ENCODE measurements around the gene OSBPL10.
"Not testable (repeated sequence)": the region's sequence is repeated elsewhere in the genome, so short reads cannot be mapped to it uniquely, and the experiment has no call there.

The OSBPL10 gene

DNA sequence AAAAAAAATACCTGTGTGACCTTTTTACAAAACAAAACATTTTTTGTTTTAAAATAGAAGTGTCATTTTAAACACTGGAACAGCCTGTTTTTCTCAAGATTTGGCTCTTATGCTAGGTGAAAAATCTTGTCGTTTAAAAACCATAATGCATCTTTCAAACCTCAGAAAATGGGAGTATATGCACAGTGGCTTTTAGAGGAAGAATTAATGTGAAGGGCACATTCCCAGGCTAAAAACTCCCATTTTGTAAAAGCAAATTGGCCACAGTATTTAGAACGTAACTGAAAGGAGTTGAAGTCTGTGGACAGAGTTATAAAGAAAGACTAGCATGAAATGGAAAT lies 190.0 kb downstream of the OSBPL10 start:
- TF ChIP-seq BHLHE40 (IDR thresholded peaks at IDR 0.05; ENCODE audit: borderline replicate concordance) = no peak
- no peak for TF ChIP-seq LEF1 (IDR thresholded peaks at IDR 0.05; ENCODE audit: borderline replicate concordance)
- TF ChIP-seq ARNT (IDR thresholded peaks at IDR 0.05) = no peak
- no peak for TF ChIP-seq FOXA1 (IDR thresholded peaks at IDR 0.05)
- TF ChIP-seq ELF4 (IDR thresholded peaks at IDR 0.05) = no peak
- TF ChIP-seq TARDBP (IDR thresholded peaks at IDR 0.05) = no peak
- no peak for TF ChIP-seq L3MBTL2 (conservative IDR thresholded peaks at IDR 0.05)
- no peak for TF ChIP-seq HDGF (IDR thresholded peaks at IDR 0.05; ENCODE audit: borderline replicate concordance)
- TF ChIP-seq, protein P1, sequence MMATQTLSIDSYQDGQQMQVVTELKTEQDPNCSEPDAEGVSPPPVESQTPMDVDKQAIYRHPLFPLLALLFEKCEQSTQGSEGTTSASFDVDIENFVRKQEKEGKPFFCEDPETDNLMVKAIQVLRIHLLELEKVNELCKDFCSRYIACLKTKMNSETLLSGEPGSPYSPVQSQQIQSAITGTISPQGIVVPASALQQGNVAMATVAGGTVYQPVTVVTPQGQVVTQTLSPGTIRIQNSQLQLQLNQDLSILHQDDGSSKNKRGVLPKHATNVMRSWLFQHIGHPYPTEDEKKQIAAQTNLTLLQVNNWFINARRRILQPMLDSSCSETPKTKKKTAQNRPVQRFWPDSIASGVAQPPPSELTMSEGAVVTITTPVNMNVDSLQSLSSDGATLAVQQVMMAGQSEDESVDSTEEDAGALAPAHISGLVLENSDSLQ (IDR thresholded peaks at IDR 0.05) = no peak
- TF ChIP-seq ZNF384 (IDR thresholded peaks at IDR 0.05) = no peak
- CTCF ChIA-PET = no interaction called here

DNA sequence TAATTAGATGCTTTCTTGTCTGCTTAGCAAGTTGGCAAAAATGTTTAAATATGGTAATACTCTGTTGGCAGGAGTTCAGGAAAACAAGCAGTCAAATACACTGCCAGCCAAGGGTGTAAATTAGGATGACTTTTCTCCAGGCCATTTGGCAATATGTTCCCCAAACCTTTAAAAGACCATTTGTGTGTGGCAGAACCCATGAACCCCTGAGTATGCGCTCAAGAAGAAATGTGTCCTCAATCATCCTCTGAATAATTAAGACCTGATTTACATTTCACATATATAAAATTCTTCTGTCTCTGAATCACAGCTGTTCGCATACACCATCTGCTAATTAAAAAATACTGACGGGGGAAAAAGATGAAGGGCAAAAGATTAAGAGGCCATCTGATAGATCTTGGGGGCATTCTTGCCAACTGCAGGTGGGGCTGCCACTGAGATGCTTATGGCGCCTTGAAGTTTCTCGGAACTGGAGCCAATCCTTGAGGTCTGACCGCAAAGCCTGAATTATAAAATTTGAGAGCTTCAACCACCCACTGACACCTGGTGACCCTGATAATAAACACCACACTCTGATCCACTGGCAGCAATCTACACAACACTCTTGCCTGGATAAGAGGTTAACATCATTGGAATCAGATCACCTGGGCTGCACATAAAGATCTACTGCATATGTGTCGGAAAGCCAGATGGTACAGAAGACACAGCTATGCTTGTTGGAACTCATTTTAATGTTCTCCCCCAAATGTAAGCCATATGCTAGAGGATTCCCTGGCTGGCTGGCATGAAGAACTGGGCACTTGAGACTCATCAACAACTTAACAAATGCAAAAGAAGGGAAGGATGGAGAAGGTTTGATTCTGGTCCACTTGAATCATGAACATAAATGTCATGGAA lies 190.6 kb downstream of the OSBPL10 start:
- TF ChIP-seq, protein P1 (IDR thresholded peaks at IDR 0.05) = no peak
- no peak for TF ChIP-seq L3MBTL2 (conservative IDR thresholded peaks at IDR 0.05)
- TF ChIP-seq ARNT (IDR thresholded peaks at IDR 0.05) = no peak
- no peak for TF ChIP-seq CTBP1 (IDR thresholded peaks at IDR 0.05; ENCODE audit: borderline replicate concordance)
- no peak for TF ChIP-seq SP1 (IDR thresholded peaks at IDR 0.05)
- TF ChIP-seq FOXM1 (IDR thresholded peaks at IDR 0.05; ENCODE audit: borderline replicate concordance) = no peak
- ChIA-PET POLR2A (no interaction called here), CTCF (no interaction called here)
- DNase-seq (ENCODE audit: extremely low spot score) = no peak

More for the DNA sequence above, 190.0 kb downstream of the OSBPL10 start:
- POLR2A ChIA-PET = no interaction called here
- no peak for DNase-seq (ENCODE audit: extremely low spot score)

DNA sequence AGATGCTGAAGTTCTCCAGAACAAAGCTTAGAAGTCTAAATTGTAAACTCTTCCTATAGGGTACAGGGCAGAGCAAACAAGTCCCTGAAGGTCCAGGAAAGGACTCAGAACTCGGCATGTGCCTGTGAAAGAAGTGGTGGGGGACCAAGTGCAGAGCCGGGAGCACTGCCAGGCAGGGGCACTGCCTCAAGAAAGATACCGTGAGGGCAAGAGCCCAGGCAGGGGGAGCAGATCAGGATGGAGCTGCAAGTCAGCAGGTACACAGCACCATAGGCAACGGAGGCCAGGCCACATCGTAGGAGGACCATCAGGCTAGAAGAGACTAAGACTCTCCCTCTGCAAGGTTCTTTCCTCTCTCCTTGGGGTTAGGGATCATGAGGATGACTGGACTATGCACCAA lies 191.6 kb downstream of the OSBPL10 start:
- ChIA-PET POLR2A (no interaction called here), CTCF (no interaction called here)
- no peak for DNase-seq (ENCODE audit: extremely low spot score)
- no peak for TF ChIP-seq LEF1 (IDR thresholded peaks at IDR 0.05; ENCODE audit: borderline replicate concordance)
- TF ChIP-seq FOXM1 (IDR thresholded peaks at IDR 0.05; ENCODE audit: borderline replicate concordance) = no peak
- TF ChIP-seq SUZ12 (IDR thresholded peaks at IDR 0.05) = no peak
- TF ChIP-seq SP1 (IDR thresholded peaks at IDR 0.05) = no peak
- TF ChIP-seq ZNF384 (IDR thresholded peaks at IDR 0.05) = no peak
- no peak for TF ChIP-seq ARNT (IDR thresholded peaks at IDR 0.05)
- TF ChIP-seq BHLHE40 (IDR thresholded peaks at IDR 0.05; ENCODE audit: borderline replicate concordance) = no peak
- TF ChIP-seq, protein P1 (IDR thresholded peaks at IDR 0.05) = no peak
- no peak for TF ChIP-seq TARDBP (IDR thresholded peaks at IDR 0.05)
- TF ChIP-seq L3MBTL2 (conservative IDR thresholded peaks at IDR 0.05) = no peak
- TF ChIP-seq CTBP1 (IDR thresholded peaks at IDR 0.05; ENCODE audit: borderline replicate concordance) = no peak
- no peak for TF ChIP-seq FOXA1 (IDR thresholded peaks at IDR 0.05)
- no peak for TF ChIP-seq FOXK2 (IDR thresholded peaks at IDR 0.05)
- TF ChIP-seq HDGF (IDR thresholded peaks at IDR 0.05; ENCODE audit: borderline replicate concordance) = no peak
- no peak for TF ChIP-seq ELF4 (IDR thresholded peaks at IDR 0.05)
- no peak for TF ChIP-seq NFRKB (IDR thresholded peaks at IDR 0.05)

DNA sequence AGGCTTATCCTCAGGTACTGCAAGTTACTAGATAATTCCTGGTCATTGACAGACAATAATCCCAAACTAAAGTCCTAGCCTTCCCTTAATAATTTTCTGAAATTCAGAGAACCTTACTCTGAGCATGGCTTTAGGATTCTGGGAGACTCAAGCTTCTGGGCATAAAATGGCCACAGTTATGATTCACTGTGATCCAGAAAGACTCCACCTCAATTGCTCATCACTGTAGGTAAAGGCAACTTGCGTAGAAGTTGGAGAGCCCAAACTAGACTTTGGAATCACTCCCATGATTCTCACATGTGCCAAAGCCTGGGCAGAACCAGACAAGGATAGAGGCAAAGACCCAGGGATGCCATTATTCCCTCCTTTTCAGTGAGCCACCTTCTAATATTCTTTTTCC lies 195.3 kb downstream of the OSBPL10 start:
- POLR2A ChIA-PET = no interaction called here
- CTCF ChIA-PET = no interaction called here
- DNase-seq (ENCODE audit: extremely low spot score) = no peak
- TF ChIP-seq FOXA1 (IDR thresholded peaks at IDR 0.05) (no peak), ELF4 (IDR thresholded peaks at IDR 0.05) (no peak)

DNA sequence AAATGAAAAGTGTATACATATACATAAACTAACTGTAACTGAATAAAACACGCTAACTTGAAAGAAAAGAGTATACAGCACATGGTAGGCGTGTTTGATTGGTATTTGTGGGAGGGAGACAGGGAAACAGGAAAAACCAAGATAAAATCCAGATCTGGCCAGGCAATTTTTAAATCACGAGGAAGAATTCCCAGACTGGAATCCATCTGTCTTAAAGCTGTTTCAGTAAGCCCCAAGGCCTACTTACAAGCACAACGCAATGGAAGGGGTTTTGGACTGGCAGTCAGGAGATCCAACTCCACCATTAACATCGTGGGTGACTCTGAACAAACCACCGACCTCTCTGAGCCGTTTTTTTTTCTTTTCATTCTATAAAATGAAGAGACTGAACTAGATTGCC lies 195.8 kb downstream of the OSBPL10 start:
- ChIA-PET POLR2A (no interaction called here), CTCF (no interaction called here)
- TF ChIP-seq NFRKB (IDR thresholded peaks at IDR 0.05) = no peak
- no peak for TF ChIP-seq ELF4 (IDR thresholded peaks at IDR 0.05)
- no peak for DNase-seq (ENCODE audit: extremely low spot score)

DNA sequence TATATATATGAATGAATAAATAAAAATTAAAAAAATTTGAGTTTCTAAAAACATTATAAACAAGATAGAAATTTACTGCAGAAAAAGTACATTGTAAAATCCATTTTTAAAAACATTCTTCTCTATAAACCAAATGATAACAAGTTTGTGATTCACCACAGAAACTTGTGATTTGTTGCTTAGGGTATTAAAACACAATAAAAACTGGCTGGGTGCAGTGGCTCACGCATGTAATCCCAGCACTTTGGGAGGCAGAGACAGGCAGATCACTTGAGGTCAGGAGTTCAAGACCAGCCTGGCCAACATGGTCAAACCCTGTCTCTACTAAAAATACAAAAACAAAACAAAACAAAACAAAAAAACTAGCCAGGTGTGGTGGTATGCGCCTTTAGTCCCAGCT lies 197.2 kb downstream of the OSBPL10 start:
- DNase-seq (ENCODE audit: extremely low spot score); POLR2A ChIA-PET; CTCF ChIA-PET: not testable (repeated sequence)

DNA sequence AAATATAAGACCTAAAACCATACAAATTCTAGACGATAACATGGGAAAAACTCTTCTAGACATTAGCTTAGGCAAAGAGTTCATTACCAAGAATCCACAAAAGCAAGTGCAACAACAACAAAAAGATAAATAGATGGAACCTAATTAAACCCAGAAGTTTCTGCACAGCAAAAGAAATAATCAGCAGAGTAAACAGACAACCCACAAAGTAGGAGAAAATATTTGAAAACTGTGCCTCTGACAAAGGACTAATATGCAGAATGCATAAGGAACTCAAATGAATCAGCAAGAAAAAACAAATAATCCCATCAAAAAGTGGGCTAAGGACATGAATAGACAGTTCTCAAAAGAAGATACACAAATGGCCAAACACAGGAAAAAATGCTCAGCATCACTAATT lies 198.8 kb downstream of the OSBPL10 start:
- CTCF ChIA-PET; POLR2A ChIA-PET; DNase-seq (ENCODE audit: extremely low spot score): not testable (repeated sequence)

DNA sequence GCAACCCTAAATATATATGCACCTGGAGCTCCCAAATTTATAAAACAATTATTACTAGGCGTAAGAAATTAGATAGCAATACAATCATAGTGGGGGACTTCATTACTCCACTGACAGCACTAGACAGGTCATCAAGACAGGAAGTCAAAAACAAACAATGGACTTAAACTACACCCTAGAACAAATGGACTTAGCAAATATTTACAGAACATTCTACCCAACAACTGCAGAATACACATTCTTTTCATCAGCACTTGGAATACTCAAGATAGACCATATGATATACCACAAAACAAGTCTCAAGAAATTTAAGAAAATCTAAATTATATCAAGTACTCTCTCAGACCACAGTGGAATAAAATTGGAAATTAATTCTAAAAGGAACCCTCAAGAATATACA lies 201.5 kb downstream of the OSBPL10 start:
- ChIA-PET CTCF (no interaction called here), POLR2A (no interaction called here)
- no peak for TF ChIP-seq ZNF384 (IDR thresholded peaks at IDR 0.05)
- no peak for TF ChIP-seq HDGF (IDR thresholded peaks at IDR 0.05; ENCODE audit: borderline replicate concordance)
- no peak for TF ChIP-seq SP1 (IDR thresholded peaks at IDR 0.05)
- TF ChIP-seq TARDBP (IDR thresholded peaks at IDR 0.05) = no peak
- TF ChIP-seq FOXA1 (IDR thresholded peaks at IDR 0.05) = no peak
- TF ChIP-seq LEF1 (IDR thresholded peaks at IDR 0.05; ENCODE audit: borderline replicate concordance) = no peak
- no peak for TF ChIP-seq ELF4 (IDR thresholded peaks at IDR 0.05)
- TF ChIP-seq FOXM1 (IDR thresholded peaks at IDR 0.05; ENCODE audit: borderline replicate concordance) = no peak
- TF ChIP-seq CTBP1 (IDR thresholded peaks at IDR 0.05; ENCODE audit: borderline replicate concordance) = no peak
- TF ChIP-seq FOXK2 (IDR thresholded peaks at IDR 0.05) = no peak
- TF ChIP-seq ARNT (IDR thresholded peaks at IDR 0.05) = no peak
- TF ChIP-seq SUZ12 (IDR thresholded peaks at IDR 0.05) = no peak
- TF ChIP-seq, protein P1 (IDR thresholded peaks at IDR 0.05) = no peak
- TF ChIP-seq NFRKB (IDR thresholded peaks at IDR 0.05) = no peak
- no peak for TF ChIP-seq BHLHE40 (IDR thresholded peaks at IDR 0.05; ENCODE audit: borderline replicate concordance)
- no peak for DNase-seq (ENCODE audit: extremely low spot score)

Measured in HEK293T (cell line).